Stimulated activated CD8-positive, alpha-beta memory T cell treated with anti-CD3 and anti-CD28 coated beads, Interleukin-7, amount 100 ng/mL, for 4 hours (primary cell): Measurements from ENCODE around the gene CCL5.

Experiments
- DNase-seq, 2 donors: peaks; one replicate each; pipeline ENCODE4 v3.0.0-alpha.2; 2020; ENCODE audit warnings: low read depth in 2 of 2

Gene CCL5

DNA sequence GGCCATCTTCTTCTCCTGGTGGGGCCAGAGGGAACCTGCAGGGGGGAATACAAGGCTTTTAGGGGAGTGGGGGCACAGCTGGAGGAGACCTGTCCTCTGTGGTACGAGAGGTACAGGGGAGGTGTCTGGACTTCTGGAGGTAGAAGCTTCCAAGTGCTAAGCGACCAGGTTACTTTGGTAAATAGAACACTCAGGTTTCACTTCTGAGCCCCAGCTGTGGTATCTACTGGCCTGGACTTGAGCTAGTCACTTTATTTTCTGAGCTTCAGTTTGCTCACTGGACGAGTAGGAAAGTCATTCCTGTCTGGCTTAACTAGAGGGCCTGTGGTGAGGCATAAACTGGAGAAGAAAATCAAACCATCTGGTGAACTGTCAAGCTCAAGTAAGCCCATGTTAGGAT, 11.4 kb downstream of the CCL5 start, which contains the start of gene HEATR9:
Gene HEATR9, minus strand, starts transcription at position 155 of the 400 bp plus-strand sequence. Its CDS starts 149 bp downstream, at position 6.
- DNase-seq = no peak

- DNase-seq = no peak
Measured at GRCh38 chr17:35867574-35867973, 12.6 kb downstream of the CCL5 start.

- DNase-seq = no peak
Measured at GRCh38 chr17:35866341-35866950, 13.7 kb downstream of the CCL5 start.

- DNase-seq = no peak
Measured at GRCh38 chr17:35865412-35866340, 14.5 kb downstream of the CCL5 start.

GRCh38 chr17:35864853-35865252, 15.3 kb downstream of the CCL5 start:
- no peak for DNase-seq

GRCh38 chr17:35856603-35857002, 23.6 kb downstream of the CCL5 start:
- DNase-seq = no peak

DNA sequence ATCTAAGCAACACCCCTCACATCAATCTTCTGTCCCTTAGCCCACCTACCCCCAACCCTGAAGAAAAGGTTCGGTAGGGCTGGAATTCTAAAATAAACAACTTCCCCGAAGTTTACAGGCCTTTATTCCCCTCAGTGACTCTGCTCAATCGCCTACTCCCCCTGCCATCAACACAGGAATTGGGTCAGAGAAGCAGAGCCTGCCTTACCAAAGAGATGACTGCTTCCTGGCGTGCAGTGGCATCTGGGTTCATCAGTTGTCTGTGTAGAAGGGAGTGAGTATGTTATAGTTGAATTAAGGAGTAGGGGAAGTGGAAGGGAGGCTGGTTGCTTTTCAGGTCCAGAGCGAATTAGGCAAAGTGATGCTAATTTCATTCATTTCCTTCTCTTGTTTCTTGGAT, 24.2 kb downstream of the CCL5 start:
- no peak for DNase-seq

- peak; percentile 34 to 44 for DNase-seq
Measured at GRCh38 chr17:35849469-35850348, 30.5 kb downstream of the CCL5 start.

- no peak for DNase-seq
Measured at GRCh38 chr17:35847633-35848373, 32.4 kb downstream of the CCL5 start.

DNA sequence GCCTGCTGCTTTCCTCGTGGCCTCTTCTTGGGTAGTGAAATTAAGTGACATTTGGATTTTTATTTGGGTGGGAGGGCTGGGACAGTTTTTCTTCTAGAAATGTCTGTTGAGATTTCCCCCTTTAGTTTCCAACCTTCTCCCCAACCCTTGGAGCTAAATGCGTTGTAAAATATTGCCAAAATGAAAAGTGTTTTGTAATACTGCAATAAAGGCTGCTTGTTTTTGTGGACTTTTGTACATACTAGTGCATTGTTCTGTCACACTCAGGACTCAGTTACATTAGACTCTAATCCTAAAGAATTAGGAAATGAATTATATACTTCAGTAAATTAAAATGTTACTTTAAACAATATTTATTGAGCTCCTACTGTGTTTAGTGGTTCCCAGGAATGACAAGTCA, 33.2 kb downstream of the CCL5 start:
- DNase-seq = no peak

- no peak for DNase-seq
Measured at GRCh38 chr17:35846055-35846809, 33.9 kb downstream of the CCL5 start.

GRCh38 chr17:35844547-35844946, 35.6 kb downstream of the CCL5 start:
- DNase-seq = no peak

GRCh38 chr17:35843698-35844097, 36.5 kb downstream of the CCL5 start:
- DNase-seq = no peak

GRCh38 chr17:35842239-35842638, 37.9 kb downstream of the CCL5 start:
- DNase-seq = no peak

DNA sequence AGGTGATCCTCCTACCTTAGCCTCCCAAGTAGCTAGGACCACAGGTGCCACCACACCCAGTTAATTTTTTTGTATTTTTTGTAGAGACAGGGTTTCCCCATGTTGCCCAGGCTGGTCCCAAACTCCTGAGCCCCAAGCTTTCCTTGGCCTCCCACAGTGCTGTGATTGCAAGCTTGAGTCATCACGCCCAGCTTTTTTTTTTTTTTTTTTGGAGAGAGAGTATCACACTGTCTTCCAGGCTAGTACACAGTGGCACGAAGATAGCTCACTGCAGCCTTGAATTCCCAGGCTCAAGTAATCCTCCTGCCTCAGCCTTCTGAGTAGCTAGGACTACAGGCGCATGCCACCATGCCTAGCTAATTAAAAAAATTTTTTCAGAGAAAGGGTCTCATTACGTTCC, 38.7 kb downstream of the CCL5 start:
- DNase-seq = no peak

- DNase-seq = no peak
Measured at GRCh38 chr17:35841101-35841500, 39.1 kb downstream of the CCL5 start.

- no peak for DNase-seq
Measured at GRCh38 chr17:35825206-35825605, 55.0 kb downstream of the CCL5 start.
